HepG2 (cell line): Measurements from ENCODE around the gene AZU1. TPM values are rescaled to one million over a fixed set of nuclear protein-coding genes. Genes with fewer than 3 reads are reported as not detected.

Experiments
- FOXA3 ChIP-seq: IDR thresholded peaks from 2 replicates; pipeline ENCODE4 v1.6.1; 2016; ENCODE audit warnings: missing genetic modification reagents, missing compliant biosample characterization
- MTF2 ChIP-seq: sonication (generic); formaldehyde crosslinking; IDR thresholded peaks from 2 replicates; pipeline ENCODE4 v1.5.0; 2020; ENCODE audit warnings: missing genetic modification reagents, borderline replicate concordance
- SOX13 ChIP-seq, 3 experiments: fragments of 450-650 bp in 1 of 3; sonication (generic) in 1 of 3; formaldehyde crosslinking in 1 of 3; IDR thresholded peaks in 2 of 3; conservative IDR thresholded peaks in 1 of 3; 2 replicates each; pipeline versions ENCODE4 v1.5.0 to v1.6.1; 2016 to 2020; ENCODE audit warnings: antibody characterized with exemption in 1 of 3, mild to moderate bottlenecking in 1 of 3, missing compliant biosample characterization in 1 of 3, missing genetic modification reagents in 1 of 3, moderate library complexity in 1 of 3
- SP4 ChIP-seq: sonication (generic); formaldehyde crosslinking; IDR thresholded peaks from 2 replicates; pipeline ENCODE4 v1.8.1; 2023; ENCODE audit warnings: mild to moderate bottlenecking, missing genetic modification reagents
- TOE1 ChIP-seq: sonication (generic); formaldehyde crosslinking; IDR thresholded peaks from 2 replicates; pipeline ENCODE4 v1.4.0; 2020; ENCODE audit warnings: mild to moderate bottlenecking, missing genetic modification reagents
- ZHX1 ChIP-seq: sonication (generic); formaldehyde crosslinking; IDR thresholded peaks from 2 replicates; pipeline ENCODE4 v1.8.1; 2022; ENCODE audit warnings: low read depth, mild to moderate bottlenecking, missing genetic modification reagents
- ZNF234 ChIP-seq: sonication (generic); formaldehyde crosslinking; conservative IDR thresholded peaks from 2 replicates; pipeline ENCODE4 v1.5.1; 2020; ENCODE audit warnings: mild to moderate bottlenecking, missing genetic modification reagents
- ZNF672 ChIP-seq: sonication (generic); formaldehyde crosslinking; IDR thresholded peaks from 2 replicates; pipeline ENCODE4 v1.8.1; 2022; ENCODE audit warnings: missing genetic modification reagents
- polyA plus RNA-seq, 8 experiments: library from polyadenylated mRNA; depleted of rRNA in 3 of 8; stranded (reverse) in 7 of 8; unstranded in 1 of 8; fragments of >200 nt; fragmentation: Illumina TruSeq in 4 of 8; extraction: Trizol in 4 of 8; gene quantifications; 2 replicates each; pipeline versions ENCODE4 v1.2.1 to v1.2.3, GENCODE V29; 2011 to 2016; ENCODE audit warnings: low read depth in 4 of 8, missing spikeins in 1 of 8, mixed read lengths in 1 of 8; ENCODE audit not compliant: insufficient read depth in 1 of 8
- total RNA-seq, 5 experiments: library from RNA; depleted of rRNA; stranded (reverse); fragments of >200 nt; fragmentation: Illumina TruSeq; extraction: Trizol; gene quantifications; 2 replicates each; pipeline ENCODE4 v1.2.3, GENCODE V29; 2016; ENCODE audit warnings: low read depth in 1 of 5
- TF ChIP-seq, protein P1 (sequence below): sonication (generic); formaldehyde crosslinking; IDR thresholded peaks from 2 replicates; pipeline ENCODE4 v1.8.1; 2023; ENCODE audit warnings: mild to moderate bottlenecking, missing genetic modification reagents
- TF ChIP-seq, protein P2 (sequence below): sonication (generic); formaldehyde crosslinking; IDR thresholded peaks from 2 replicates; pipeline ENCODE4 v1.4.0; 2020; ENCODE audit warnings: missing genetic modification reagents
- TF ChIP-seq, protein P3 (sequence below): sonication (generic); formaldehyde crosslinking; IDR thresholded peaks from 2 replicates; pipeline ENCODE4 v1.4.0; 2020; ENCODE audit warnings: mild to moderate bottlenecking, low read depth, missing genetic modification reagents
- TF ChIP-seq, protein P4 (sequence below), 2 experiments: fragments of 450-650 bp in 1 of 2; sonication (generic) in 1 of 2; formaldehyde crosslinking in 1 of 2; IDR thresholded peaks; 2 replicates each; pipeline versions ENCODE4 v1.6.1 to v1.8.0; 2016 to 2022; ENCODE audit warnings: antibody characterized with exemption in 1 of 2, mild to moderate bottlenecking in 1 of 2, missing genetic modification reagents in 1 of 2

Gene AZU1
- total and polyA plus RNA-seq, 2 of the 13 experiments (the other 11 are each of a cell fraction or from before 2014, with no cell fraction given), result not detected

DNA sequence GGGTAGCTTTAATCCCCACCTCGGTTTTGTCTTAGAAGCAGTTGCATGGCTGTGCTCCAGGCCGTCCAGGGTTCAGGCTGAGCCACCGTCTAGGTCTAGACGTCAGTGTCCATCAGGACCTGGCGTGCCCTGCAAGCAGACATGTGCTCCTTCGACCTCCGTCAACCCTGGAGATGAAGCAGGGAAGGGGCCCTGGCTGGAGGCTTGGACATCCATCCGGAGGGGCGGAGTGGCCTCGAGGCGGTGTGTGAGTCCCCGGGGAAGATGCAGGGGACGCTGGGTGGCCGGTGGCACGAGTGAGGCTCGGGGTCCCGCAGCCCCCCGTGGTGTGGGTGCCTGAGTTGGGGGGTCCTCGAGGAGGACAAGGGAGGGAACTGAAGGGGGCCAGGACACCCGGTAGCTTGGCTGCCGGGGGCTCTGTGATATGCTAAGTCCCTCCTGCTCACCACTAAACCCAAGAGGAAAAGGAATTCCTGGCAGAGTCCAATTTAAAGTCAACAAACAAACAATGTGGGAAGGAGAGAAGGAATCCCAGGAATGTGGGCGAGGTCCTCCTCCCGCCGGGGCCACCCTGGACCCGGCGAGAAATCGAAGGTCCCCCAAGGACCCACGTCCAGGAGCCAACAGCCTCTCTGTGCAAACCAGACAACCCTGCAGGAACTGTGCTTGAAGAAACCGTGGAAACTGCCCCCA, 45.3 kb upstream of the AZU1 start (continued):
- TF ChIP-seq, protein P1, sequence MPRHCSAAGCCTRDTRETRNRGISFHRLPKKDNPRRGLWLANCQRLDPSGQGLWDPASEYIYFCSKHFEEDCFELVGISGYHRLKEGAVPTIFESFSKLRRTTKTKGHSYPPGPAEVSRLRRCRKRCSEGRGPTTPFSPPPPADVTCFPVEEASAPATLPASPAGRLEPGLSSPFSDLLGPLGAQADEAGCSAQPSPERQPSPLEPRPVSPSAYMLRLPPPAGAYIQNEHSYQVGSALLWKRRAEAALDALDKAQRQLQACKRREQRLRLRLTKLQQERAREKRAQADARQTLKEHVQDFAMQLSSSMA, result no peak
- TF ChIP-seq SOX13 (IDR thresholded peaks at IDR 0.05) (no peak), SOX13 (CRISPR knock-in tag; conservative IDR thresholded peaks at IDR 0.05 in 1 of 2, IDR thresholded peaks at IDR 0.05 in 1 of 2) (peak in 1 of 2 experiments; percentile 88; a peak in 2 of 4 replicates), ZHX1 (CRISPR knock-in tag) (no peak), MTF2 (CRISPR knock-in tag) (no peak), TOE1 (no peak), ZNF672 (CRISPR knock-in tag) (no peak), FOXA3 (CRISPR knock-in tag) (peak; percentile 75; the same call in 1 of the 2 replicates), ZNF234 (CRISPR knock-in tag) (no peak), SP4 (no peak)
- TF ChIP-seq, protein P2, sequence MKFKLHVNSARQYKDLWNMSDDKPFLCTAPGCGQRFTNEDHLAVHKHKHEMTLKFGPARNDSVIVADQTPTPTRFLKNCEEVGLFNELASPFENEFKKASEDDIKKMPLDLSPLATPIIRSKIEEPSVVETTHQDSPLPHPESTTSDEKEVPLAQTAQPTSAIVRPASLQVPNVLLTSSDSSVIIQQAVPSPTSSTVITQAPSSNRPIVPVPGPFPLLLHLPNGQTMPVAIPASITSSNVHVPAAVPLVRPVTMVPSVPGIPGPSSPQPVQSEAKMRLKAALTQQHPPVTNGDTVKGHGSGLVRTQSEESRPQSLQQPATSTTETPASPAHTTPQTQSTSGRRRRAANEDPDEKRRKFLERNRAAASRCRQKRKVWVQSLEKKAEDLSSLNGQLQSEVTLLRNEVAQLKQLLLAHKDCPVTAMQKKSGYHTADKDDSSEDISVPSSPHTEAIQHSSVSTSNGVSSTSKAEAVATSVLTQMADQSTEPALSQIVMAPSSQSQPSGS (CRISPR knock-in tag), result peak; percentile 17; the same call in 1 of the 2 replicates
- TF ChIP-seq, protein P3, sequence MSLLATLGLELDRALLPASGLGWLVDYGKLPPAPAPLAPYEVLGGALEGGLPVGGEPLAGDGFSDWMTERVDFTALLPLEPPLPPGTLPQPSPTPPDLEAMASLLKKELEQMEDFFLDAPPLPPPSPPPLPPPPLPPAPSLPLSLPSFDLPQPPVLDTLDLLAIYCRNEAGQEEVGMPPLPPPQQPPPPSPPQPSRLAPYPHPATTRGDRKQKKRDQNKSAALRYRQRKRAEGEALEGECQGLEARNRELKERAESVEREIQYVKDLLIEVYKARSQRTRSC (CRISPR knock-in tag), result no peak
- TF ChIP-seq, protein P4, sequence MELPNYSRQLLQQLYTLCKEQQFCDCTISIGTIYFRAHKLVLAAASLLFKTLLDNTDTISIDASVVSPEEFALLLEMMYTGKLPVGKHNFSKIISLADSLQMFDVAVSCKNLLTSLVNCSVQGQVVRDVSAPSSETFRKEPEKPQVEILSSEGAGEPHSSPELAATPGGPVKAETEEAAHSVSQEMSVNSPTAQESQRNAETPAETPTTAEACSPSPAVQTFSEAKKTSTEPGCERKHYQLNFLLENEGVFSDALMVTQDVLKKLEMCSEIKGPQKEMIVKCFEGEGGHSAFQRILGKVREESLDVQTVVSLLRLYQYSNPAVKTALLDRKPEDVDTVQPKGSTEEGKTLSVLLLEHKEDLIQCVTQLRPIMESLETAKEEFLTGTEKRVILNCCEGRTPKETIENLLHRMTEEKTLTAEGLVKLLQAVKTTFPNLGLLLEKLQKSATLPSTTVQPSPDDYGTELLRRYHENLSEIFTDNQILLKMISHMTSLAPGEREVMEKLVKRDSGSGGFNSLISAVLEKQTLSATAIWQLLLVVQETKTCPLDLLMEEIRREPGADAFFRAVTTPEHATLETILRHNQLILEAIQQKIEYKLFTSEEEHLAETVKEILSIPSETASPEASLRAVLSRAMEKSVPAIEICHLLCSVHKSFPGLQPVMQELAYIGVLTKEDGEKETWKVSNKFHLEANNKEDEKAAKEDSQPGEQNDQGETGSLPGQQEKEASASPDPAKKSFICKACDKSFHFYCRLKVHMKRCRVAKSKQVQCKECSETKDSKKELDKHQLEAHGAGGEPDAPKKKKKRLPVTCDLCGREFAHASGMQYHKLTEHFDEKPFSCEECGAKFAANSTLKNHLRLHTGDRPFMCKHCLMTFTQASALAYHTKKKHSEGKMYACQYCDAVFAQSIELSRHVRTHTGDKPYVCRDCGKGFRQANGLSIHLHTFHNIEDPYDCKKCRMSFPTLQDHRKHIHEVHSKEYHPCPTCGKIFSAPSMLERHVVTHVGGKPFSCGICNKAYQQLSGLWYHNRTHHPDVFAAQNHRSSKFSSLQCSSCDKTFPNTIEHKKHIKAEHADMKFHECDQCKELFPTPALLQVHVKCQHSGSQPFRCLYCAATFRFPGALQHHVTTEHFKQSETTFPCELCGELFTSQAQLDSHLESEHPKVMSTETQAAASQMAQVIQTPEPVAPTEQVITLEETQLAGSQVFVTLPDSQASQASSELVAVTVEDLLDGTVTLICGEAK (IDR thresholded peaks at IDR 0.05), result no peak
- TF ChIP-seq, protein P4 (CRISPR knock-in tag; IDR thresholded peaks at IDR 0.05), result peak; percentile 66
